Activated CD8-positive, alpha-beta memory T cell treated with anti-CD3 and anti-CD28 coated beads, Interleukin-2, amount 50 U/mL, for 24 hours (primary cell): Measurements from ENCODE around the gene MYADM.

Experiments
- DNase-seq: peaks from one replicate; pipeline ENCODE4 v3.0.0-alpha.2; 2020; ENCODE audit errors: extremely low read depth

Gene MYADM

DNA sequence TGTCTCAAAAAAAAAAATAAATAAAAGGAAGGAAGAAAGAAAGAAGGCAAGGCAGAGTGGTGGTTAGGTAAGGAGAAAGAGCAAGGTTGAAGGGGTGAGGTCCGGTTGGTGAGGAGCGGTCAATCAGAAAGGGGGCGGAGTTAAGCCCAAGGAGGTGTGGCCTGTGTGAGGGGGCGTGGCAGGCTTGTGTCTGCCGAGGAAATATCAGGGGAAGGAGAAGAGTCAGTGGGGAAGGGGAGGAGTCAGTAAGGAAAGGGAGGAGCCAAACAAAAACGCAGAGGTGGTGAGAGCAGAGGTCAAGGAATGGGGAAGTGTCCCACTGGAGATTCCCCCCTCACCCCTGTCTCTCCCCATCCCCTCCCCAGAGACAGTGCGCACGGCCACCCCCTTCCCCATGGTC, 47.3 kb downstream of the MYADM start:
- no peak for DNase-seq

DNA sequence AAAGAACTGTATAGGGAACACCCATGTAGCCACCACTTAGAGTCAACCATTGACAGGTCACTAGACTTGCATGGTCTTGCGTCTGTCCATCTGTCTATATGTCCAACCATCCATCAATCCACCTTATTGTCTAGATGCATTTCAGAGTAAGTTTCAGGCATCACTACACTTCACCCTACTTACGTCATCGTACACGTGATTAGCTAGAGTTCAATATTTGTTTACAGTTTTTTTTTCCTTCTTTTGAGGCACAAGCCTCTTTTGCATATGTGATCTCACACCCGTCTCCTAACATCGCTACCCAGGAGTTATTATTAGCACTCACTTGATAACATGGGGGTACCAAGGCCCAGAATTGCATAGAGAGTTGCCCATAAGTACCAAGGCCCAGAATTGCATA, 48.3 kb downstream of the MYADM start:
- no peak for DNase-seq

DNA sequence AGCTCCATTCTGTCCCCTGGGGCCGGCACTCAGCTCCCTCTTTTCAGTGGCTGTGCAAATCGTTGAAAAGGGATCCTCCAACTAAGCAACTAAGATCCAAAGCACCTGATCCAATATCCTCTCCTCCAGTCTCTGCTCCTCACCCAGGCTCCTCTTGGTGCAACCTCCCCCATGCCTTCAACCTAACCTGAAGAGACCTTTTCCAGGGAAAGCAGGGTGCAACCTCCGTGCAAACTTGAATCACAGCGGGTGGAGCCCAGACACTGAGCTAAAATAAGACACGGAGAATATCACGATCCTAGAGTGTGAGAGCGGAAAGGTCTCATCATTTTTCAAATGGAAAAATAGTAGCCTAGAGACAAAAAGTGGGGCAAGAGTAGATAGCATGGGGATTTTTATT, 49.7 kb downstream of the MYADM start:
- DNase-seq, result no peak
